GM18519 (cell line): ENCODE results near the gene LIMK2.
"Not testable (repeated sequence)": the region's sequence is repeated elsewhere in the genome, so short reads cannot be mapped to it uniquely, and the experiment has no call there.

Experiments
- ATAC-seq: cut with Tn5 transposase; IDR thresholded peaks from one replicate; pipeline ENCODE4 v1.9.1; 2021; ENCODE audit warnings: mild to moderate bottlenecking, moderate library complexity; ENCODE audit not compliant: unreplicated experiment, low FRiP score

LIMK2 gene

GRCh38 chr22:31211862-31212730 lies at the start of gene LIMK2:
LIMK2 (plus strand) TSS chr22:31212298; CDS start chr22:31212409, 111 bp downstream.
- peak; percentile 51 for ATAC-seq

- no peak for ATAC-seq
These were observed 41.1 kb upstream of the LIMK2 start for GRCh38 chr22:31170971-31171370.

- not testable (repeated sequence) for ATAC-seq
These were observed 40.4 kb upstream of the LIMK2 start for GRCh38 chr22:31171734-31172133.

- no peak for ATAC-seq
These were observed 38.5 kb upstream of the LIMK2 start for GRCh38 chr22:31173386-31174145.

GRCh38 chr22:31176923-31177322 lies 35.2 kb upstream of the LIMK2 start:
- ATAC-seq: no peak

GRCh38 chr22:31177420-31178162 lies 34.5 kb upstream of the LIMK2 start:
- no peak for ATAC-seq

GRCh38 chr22:31178859-31179258 lies 33.2 kb upstream of the LIMK2 start:
- no peak for ATAC-seq

- no peak for ATAC-seq
These were observed 32.8 kb upstream of the LIMK2 start for GRCh38 chr22:31179345-31179744.

GRCh38 chr22:31184015-31184414 lies 28.1 kb upstream of the LIMK2 start:
- no peak for ATAC-seq

- ATAC-seq: no peak
These were observed 27.0 kb upstream of the LIMK2 start for GRCh38 chr22:31185056-31185455.

- no peak for ATAC-seq
These were observed 24.5 kb upstream of the LIMK2 start for GRCh38 chr22:31187627-31188026.

- no peak for ATAC-seq
These were observed 19.6 kb upstream of the LIMK2 start for GRCh38 chr22:31192513-31192912.

GRCh38 chr22:31193092-31193491 lies 19.0 kb upstream of the LIMK2 start:
- no peak for ATAC-seq

- ATAC-seq: not testable (repeated sequence)
These were observed 17.4 kb upstream of the LIMK2 start for GRCh38 chr22:31194681-31195080.

- no peak for ATAC-seq
These were observed 12.9 kb upstream of the LIMK2 start for GRCh38 chr22:31199187-31199586.

GRCh38 chr22:31204352-31204984 lies 7.6 kb upstream of the LIMK2 start:
- not testable (repeated sequence) for ATAC-seq

GRCh38 chr22:31205059-31205458 lies 7.0 kb upstream of the LIMK2 start:
- ATAC-seq: not testable (repeated sequence)

GRCh38 chr22:31206460-31206859 lies 5.6 kb upstream of the LIMK2 start:
- ATAC-seq: not testable (repeated sequence)

- no peak for ATAC-seq
These were observed 5.0 kb upstream of the LIMK2 start for GRCh38 chr22:31206896-31207687.
